Hematopoietic multipotent progenitor cell treated with erythropoietin and hydrocortisone succinate and interleukin-3 and kit ligand, for 4 days (in vitro differentiated cells): ENCODE measurements around the gene RASD2.

Experiments
- DNase-seq: peaks from one replicate; pipeline ENCODE4 v3.0.0-alpha.2; 2015

RASD2 gene

DNA sequence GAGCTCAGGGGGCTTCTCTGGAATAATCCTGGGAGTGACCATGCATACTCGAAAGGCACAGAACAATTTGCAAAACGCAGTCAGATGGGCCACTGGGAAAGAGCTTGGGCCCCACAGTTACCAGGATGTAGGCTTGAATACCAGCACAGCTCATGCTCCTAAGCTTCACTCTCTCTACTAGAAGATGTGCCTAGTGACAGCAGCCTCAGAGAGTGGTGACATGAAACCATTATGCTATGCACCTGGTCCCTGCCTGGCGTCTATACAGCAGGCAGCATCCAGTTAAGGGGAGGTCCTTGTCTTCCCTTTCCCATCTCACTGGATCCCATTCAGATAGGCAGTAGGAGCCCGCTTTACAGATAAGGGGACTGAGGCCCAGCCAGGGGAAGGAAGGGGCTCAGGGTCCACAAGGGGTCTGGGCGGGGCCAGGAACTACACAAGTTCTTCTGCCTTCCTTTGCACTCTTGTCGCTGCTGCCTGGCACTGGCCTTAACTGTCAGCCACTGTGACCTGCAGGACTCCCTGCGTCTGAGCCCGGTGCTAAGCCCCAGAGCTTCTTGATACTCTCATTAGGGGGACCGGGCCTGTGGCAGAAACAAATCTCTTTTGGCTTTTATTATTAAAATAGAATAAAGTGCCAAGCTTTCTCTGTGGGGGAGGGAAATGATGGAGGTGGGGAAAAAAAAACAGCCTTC lies 21.2 kb upstream of the RASD2 start:
- no peak for DNase-seq

DNA sequence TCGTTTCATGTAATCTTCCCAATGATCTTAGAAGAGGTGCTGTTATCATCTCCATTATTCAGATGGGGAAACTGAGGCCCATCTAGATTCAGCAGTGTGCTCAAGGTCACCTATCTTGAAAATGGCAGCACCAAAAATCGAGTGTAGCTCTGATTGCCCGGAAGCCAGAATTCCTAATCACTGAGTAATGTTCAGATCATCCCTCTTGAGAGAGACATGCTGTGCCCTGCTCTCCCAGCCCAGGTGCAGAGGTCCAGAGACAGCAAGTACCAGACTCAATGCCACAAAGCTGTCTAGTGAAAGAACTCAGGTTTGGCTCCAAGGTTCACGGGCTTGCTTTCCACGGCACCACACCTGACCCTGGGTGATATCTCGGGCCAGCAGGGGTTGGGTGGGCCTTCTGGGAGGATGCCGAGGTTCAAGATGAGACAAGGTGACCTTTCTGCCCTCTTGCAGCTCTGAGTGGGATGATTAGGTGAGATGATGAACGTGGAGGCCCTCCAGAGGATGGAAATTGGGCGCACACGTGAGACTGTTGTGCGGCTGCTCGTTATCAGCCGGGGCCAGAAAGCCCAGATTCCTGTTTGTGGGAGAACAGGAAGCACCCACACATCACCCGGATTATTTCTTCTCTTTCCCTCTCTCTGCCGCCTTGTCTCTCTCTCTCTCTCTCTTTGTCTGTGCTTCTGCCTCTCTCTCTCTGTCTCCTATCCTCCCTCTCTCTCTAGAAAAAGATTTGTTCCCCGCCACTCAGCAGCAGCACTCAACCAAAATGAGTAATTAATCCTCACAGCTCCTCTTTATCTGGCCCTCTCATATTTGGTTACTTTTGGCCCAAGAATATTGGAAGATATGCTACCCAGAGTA lies 19.0 kb upstream of the RASD2 start:
- peak; percentile 40 for DNase-seq

DNA sequence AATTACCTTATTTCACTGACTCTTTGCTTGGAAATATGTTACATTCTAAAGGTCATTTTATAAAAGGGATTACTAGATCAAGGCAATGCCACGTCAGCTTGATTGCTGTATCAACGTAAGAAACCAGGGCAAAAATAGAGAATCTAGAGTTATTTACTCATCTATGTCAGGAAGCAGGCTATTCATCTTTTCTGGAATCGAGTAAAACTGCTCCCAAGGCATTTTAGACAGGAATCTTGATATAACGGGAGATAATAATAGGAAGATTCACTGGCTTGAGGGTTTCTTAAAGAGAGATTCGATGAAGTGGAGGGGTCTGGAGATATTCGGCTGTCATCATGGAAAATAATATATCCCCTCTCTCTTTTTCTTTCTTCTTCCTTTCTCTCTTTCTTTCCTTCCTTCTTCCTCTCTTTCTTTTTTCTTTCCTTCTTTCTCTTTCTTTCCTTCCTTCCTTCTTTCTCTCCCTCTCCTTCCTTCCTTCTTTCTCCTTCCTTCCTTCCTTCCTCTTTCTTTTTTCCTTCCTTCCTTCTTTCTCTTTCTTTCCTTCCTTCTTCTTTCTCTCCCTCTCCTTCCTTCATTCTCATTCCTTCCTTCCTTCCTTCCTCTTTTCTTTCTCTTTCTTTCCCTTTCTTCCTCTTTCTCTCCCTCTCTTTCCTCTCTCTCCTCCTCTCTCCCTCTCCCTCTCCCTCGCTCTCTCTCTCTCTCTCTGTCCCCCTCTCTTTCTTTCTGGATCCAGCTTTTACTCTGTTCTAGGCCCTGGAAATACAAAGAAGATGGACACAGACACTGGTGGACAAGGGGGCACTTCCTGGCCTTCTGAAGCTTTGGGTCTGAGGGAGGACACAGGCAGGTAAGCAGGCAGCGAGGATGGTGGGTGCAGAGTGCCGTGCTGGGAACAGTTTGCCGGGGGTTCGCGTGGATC lies 18.1 kb upstream of the RASD2 start:
- no peak for DNase-seq

DNA sequence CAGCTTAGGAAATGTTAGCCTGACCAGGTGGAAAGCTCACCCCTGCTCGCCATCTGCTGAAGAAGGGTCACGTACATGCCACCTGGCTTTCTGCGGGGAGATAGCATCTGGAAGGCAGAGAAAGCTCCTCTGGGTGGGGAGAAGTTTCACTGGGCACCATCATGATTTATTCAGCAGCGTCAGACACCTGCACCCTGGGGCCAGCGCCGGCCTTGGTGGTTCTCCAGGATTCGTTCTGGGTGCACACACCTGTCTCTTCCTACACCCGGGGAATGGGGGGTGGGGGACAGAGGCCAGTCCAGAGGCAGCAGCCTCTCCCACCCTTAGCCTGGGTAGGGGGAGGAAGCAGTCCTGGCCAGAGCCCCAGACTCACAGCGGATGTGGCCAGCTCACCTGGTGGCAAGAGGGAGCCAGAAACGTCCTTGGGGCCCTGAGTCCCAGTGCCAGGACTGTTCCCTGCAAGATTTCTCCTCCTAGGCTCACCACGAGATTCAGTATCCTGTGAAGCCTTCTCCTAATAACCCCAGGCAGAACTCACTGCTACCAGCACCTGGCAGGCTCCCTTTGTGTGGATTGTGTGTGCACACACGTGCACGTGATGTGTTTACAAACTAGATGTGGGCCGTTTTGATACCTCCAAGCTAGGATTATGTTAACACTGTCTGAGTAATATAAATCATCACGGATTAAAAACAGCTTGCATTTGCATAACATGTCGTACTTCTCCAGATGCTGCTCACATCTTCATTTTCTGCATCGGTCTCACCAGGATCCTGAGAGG lies 17.3 kb upstream of the RASD2 start:
- no peak for DNase-seq

DNA sequence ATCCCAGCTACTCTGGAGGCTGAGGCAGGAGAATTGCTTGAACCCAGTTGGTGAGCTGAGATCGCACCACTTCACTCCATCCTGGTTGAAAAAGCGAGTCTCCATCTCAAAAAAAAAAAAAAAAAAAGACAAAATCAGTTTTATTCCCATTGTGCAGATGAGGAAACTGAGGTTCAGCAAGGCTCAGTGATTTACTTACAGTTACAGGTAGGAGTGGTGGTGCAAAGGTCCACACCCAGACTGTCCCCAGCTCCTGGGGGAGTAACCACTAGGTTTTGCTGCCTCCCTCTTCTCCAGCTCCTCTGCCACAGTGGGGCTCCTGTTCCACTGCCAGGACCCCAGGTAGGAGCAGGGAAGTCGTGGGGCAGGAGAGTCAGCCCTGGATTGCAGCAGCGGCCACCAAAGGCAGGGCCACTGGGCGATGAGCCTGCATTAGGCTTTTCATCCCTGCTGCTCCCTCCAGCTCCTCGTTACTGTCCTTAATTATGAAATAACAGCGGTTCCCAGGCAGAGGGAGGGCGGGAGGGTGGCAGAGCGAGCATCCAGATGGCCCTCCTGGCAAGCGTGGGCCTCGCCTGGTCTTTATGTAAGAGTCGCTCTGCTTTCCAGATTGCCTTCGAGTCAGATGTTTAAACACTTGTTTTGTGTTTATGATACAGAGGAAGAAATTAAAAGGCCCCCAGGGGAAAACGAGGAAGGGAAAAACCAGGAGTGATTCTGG lies 15.5 kb upstream of the RASD2 start:
- DNase-seq = no peak

DNA sequence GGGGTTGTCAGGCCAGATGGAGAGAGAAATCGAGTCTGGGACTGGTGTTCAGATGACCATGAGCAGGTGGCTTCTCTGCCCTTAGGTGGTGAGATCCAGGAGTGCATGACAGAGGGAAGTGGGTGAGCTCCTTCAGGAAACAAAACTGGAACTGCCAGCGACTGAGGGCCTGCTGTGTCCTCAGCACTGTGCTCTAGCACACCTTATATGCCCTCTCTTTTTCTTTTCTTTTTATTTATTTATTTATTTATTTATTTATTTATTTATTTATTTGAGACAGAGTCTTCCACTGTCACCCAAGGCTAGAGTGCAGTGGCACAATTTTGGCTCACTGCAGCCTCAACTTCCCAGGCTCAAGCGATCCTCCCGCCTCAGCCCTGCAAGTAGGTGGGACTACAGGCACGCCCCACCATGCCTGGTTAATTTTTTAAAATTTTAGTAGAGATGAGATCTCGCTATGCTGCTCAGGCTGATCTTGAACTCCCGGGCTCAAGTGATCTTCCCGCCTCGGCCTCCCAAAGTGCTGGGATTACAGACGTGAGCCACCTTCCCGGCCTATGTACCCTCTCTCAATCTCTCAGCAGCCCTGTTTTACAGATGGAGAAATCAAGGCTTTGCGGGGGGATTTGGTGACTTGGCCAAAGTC lies 14.8 kb upstream of the RASD2 start:
- DNase-seq = no peak

DNA sequence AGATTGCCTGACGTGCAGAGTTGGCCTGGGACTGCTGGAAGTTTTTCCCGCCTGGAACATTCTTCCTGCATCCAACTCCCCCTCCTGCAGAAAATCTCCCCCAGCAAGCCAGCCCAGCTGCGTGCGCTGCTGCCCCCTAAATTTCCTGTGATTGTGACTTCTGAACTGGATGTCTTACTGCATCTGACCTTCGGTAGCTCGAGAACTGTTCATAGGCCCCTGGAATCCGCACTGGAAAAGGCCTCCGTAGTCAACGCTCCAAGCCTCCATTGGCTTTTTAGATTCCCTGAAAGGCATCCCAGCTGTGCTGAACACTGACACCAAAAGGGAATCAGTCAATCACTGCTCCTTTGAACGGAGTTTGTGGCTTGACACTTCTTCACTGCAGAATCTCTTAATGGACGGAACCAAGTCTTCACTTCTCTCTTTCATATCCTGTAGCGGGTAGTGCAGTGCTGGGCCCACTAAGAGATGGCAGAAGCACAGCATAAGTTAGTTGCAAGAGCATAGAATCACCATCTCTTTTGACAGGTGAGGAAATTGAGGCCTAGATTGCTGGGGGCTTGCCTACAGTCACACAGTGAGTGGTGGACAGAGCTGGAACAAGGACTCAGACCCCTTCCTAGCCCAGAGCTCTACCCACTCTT lies 14.2 kb upstream of the RASD2 start:
- no peak for DNase-seq

DNA sequence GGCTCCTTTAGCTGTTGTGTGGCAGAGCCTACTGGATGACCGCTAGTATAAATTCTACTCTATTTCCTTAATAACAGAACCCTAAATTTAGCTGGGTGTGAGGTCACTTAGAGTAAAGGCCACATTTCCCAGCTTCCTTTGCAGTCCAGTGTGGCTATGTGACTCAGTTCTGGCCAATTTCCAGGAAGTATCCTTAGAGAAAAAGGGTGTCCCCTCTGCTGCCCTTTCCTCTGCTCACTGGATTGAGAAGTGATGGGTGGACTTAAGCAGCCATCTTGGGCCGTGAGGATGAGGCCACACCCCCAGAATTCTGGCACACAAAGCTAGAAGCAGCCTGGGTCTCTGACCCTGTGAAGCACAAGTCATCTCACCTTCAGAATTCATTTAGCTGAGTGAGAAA lies 11.7 kb upstream of the RASD2 start:
- DNase-seq = no peak

DNA sequence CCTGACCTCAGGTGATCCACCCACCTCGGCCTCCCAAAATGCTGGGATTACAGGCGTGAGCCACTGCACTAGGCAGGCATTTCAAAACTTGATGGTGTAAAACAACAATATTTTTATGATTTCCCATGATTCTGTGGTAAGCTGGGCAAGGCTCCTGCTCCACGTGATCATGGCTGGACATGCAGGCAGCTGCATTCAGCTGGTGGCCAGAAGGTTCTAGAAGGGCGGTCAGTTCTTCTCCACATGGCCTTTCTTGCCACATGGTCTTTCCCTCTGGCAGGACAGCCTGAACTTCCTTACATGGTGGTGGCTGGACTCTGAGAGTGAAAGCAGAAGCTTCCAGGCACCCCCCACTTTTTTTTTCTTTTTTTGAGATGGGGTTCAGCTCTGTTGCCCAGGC lies 9.9 kb upstream of the RASD2 start:
- DNase-seq = no peak

DNA sequence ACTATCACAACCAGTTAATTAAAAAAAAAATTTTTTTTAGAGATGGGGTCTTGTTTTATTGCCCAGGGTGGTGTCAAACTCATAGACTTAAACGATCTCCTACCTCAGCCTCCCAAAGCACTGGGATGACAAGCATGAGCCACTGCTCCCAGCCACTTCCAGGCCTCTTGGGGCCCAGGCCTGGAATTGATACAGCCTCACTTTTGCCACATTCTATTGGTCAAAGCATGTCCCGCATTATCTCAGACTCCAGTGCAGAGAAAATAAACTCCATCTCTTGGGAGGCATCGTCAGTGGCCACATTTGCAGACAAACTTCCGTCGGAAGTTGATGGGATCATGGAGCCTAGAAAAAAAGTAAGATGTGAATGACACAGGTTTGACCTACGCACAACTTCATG lies 9.4 kb upstream of the RASD2 start:
- DNase-seq = no peak

DNA sequence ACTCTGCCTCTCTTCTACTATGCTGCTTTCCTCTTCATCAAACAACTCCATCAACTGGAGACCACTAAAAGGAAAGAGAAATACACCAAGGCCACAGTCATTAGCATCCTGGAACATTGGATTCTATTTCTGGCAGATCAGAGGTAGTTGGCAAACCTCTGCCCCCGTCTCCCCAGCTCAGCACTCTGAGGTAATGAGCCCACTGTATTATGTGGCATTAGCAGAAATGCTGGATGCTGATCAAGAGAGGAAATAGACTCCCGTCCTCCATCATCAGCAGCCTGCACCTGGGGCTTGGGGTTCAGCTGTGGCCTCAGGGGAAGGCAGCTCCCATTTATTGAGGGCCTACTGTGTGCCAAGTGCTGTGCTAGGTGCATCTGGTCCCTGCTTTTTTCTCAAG lies 9.0 kb upstream of the RASD2 start:
- DNase-seq = no peak

DNA sequence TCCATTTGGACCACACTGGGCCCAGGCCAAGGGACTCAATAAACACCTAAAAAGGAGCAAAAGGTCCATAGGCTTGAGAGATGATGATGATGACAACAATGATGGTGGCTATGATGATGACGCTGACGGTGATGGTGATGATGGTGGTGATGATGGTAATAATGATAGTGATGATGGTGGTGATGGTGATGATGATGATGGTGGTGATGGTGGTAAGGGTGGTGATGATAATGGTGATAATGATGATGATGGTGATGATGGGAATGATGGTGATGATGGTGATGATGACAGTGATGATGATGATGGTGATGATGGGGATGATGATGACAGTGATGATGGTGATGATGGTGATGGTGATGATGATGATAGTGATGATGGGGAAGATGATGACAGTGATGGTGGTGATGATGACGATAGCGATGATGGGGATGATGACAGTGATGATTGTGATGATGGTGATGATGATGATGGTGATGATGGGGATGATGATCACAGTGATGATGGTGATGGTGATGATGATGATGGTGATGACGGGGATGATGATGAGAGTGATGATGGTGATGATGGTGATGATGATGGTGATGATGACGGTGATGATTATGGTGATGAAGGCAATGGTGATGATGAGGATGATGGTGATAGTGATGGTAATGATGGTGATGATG lies 7.1 kb upstream of the RASD2 start:
- no peak for DNase-seq

DNA sequence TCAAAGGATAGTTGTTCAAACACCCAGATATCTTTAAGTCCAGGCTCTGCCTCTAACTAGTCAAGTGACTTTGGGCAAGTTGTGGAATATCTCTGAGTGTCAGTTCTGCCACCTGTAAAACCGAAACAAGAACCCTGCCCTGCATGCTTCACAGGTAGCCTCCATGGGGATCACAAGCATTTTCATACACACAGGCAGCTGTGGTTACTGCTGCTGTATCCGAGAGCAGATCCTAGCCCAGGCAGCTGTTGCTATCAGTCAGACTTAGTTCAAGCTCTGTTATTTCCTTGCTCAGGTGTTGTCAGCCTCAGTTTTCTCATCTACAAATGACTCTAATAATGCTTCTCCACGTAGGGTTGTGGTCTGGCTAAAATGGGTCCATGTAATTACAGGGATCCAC lies 6.5 kb upstream of the RASD2 start:
- no peak for DNase-seq

DNA sequence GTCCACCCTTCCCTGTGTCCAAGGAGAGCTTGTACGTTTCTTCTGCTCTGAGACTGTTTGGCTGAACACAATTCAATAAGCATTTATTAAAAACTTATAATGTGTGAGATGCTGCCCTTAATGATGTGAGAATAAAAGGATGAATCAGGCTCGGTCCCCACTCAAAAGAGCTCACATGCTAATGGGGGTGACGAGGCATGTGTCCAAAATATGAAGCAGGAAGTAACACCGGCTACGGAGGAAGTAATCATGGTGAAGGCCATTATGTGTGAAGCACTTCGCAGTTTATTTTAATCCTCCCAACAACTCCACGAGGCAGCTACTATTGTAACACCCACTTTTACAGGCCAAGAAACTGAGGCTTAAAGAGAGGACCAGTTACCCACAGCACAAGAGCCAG lies 3.4 kb upstream of the RASD2 start:
- DNase-seq = peak; percentile 31

DNA sequence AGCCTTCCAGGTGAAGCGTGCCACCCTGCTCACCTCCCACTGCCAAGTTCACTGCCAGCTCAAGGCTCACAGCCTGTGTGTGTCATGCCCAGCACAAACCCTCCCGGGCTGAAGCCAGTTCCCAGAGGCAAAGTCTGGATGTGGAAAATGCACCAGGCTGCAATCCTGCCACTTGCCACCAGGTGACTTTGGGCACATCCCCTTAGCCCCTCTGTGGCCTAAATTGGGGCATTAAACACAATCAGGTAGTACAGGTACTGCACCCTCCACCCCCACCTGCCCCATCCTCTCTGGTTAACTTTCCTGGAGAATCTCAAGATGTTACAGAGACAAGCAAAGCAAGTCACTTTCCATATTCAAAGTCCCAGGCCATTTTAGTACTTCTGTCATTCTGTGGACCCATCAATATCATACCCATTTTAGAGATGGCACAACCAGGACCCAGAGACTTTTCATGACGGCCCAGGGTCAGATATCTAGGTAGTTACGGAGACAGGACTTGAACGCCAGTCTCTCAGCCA lies 1.8 kb upstream of the RASD2 start:
- peak; percentile 49 for DNase-seq

DNA sequence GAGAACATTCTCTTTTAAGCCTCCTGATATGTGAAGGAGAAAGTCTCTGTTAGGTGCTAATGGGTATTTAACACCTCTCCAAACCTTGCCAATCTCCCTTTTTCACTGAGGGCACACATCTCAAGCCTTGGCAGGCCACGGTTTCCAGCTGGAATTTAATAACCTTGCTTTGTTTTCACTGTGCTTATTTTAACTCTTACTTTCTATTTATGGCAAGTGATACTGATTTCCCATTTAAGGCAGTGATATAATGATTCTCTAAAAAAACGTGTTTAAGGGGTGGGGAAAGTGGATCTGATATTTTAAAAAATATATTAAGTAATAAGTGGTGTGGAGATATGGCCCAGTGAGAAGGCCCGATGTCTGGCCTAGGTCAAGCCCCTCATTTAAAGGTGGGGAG lies 1.1 kb upstream of the RASD2 start:
- DNase-seq = no peak

DNA sequence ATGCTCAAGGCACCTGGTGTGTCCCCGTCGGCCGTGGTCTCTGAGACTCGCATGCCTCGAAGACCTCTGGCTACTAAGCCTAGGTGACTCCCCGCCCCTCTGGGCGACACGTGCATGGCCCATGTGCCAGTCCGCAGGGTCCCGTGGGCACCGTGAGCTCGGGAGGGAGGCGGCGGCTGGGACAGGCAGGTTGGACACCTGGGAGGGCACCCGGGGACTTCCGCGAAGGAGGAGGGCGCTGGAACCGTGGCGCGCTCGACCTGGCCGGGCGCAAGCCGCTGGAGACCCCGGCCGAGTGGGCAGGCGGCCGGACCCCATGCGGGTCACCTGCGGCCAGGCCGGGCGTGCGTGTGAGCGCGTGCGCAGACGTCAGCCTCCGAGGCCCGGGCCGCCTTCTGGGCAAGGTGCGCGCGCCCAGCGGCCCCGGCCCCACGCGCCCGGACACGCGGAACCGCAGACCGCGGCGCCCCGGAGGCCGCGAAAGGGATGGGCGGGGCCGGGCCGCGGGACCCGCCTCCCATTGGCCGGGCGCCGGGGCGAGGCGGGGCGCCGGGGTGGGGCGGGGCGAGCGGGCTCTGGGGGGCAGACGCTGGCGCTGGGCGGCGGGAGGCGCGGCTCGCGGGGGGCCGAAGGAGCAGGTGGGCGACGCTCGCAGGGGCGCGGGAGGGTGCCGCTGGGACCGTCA lies 579 bp upstream of the RASD2 start:
- DNase-seq = peak; percentile 73

DNA sequence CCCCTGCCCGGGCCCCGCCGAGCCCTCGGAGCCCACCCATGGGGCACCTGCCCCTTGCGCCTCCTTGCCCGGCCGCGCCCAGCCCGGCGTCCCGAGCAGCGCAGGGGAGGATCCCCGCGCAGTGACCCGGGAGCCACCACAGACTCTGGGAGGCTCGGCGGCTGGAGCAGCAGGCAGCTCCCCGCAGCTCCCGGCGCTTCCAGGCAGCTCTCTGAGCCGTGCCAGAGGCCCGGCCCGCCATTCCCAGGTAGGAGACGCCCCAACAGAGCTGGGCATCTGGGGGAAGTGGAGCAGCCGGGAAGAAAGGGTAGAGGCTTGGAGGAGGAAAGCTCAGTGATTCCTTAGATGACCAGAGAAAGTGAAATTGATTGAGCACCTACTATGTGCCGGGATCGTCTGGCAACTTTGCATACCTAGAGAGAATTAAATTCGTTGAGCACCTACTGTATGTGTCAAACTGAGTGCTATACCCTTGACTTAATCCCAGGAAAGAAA lies 670 bp downstream of the RASD2 start:
- DNase-seq = no peak
